Kidney capillary endothelial cell (primary cell): ENCODE measurements around the gene FAM81B.

Source experiments
- DNase-seq: peaks from one replicate; pipeline ENCODE4 v3.0.0-alpha.2; 2018; ENCODE audit warnings: low spot score

Gene FAM81B

DNA sequence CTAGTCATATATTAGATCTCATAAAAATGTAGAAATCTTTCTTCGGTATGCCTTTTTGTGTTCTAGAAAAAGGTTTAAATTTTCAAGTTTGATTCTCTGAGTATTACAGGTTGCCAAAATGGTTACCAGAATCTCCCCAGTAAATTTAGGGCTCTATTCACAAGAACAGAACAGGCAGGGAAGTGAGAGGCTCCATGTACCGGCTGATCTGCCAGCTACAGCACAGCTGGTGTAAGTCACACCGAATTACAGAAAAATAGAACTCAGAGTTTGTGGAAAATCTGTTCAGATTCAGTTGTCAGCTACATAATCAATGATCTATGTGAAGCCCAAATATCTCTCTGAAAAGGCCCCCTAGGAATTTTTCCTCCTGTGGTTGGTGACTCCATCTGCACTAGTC is 10.5 kb downstream of the FAM81B start:
- no peak for DNase-seq

DNA sequence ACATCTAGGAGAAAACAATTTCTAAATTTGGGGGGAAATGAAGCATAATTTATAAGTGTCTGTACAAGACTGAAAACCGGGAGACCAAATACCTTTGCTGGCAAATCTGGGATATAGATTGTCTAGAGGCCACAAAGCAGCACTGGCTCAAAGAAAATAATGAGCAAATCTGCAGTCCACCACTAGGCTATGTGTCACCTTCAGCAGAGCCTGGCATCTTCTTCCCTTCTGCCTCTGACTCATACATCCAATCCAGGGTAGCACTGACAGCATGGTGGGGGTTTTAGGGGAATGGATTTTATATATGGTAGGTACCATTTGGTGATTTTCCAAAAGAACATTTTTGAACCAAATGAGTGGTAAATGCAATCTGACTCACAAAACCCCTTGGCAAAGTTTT is 12.8 kb downstream of the FAM81B start:
- no peak for DNase-seq

DNA sequence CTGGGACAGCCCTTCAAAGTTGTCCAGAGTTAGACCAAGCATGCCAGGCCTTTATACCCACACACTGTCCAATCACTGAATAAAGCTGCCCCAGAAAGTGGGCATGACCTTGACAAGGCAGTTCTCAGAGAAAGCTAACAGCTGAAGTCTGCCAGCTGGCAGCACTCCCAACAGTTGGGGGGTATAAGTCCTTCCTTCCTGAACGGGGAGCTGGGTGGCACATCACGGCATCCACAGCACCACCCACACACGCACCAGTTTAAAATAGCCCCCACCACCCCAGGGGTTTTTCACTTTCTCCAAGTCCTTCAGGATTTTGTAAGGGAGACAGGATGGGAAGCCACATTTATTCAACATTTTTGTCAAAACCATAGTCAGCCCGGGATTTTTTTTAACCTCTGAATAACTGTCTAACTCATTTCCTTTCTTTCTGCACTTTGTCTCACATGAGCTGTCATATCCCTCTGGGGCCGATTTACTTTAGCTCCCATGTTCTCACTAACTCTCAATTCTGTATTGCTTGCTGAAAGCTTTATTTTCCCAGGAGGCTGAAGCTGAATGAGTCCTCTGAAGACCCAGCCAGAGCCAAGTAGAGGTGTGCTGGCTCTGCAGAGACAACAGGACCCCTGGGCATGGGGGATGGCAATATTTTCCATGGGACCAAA is 15.4 kb downstream of the FAM81B start:
- DNase-seq: peak; percentile 69

DNA sequence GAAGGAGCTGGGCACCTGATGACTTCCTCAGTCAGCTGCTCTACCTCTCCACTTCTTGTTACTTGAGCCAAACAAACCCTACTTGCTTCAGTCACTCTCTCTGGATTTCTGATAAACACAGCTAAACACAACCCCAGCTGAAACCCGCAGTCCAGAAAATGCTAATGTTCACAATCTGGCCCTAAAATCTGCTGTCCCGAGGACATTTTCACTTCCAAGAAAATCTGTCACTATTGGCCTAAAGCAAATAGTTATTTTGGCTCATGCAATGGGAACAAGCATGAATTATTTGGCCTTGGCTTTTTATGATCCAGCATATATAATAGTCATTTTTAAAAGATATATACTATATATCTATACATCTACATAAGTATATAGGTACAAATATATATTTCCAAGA is 19.1 kb downstream of the FAM81B start:
- no peak for DNase-seq

DNA sequence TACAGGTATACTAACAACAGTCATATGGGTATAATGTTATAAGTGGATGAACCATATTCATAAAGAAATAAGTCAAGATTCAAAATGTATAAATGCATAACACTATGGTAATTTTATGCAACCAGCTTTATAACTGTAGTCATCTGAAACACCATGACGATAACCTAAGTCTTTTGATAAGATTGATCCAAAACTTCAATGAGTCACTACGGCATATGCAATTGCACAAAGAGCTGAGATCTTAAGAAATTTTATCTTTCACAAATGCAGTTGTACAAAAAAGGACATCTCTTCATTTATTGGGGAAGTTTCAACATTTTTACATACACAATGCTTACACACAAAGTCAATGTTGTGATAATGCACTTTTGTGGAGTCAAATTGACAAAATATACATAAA is 20.3 kb downstream of the FAM81B start:
- no peak for DNase-seq

DNA sequence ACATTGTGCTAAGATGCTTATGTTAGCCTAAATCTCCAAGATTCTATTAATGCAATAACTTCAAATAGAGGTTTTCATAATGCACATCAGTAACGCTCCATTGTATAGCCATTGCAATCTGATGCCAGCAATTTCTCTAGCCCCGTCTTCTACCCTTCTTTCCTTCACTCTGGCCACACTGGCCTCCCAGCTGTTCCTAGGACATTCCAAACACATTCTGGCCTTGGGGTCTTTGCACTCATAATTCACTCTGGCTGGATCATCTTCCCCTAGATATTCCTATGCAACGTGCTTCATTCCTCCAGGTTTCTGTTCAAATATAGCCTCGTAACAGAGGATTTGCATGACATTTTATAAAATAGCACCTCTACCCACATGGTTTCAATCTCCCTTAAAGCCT is 23.3 kb downstream of the FAM81B start:
- no peak for DNase-seq

DNA sequence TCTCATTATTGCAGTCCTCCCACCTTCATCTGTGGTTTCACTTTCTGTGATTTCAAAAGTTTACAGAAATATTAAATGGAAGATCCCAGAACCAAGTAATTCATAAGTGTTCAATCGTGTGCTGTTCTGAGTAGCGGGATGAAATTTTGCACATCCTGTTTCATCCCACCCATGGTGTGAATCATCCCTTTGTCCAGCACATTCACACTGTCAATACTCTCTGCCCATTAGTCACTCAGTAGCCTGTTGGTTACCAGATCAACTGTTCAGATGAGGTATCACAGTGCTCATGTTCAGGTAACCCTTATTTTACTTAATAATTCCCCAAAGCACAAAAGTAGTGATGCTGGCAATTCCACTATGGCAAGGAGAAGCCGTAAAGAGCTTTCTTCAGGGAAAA is 26.8 kb downstream of the FAM81B start:
- DNase-seq: no peak

DNA sequence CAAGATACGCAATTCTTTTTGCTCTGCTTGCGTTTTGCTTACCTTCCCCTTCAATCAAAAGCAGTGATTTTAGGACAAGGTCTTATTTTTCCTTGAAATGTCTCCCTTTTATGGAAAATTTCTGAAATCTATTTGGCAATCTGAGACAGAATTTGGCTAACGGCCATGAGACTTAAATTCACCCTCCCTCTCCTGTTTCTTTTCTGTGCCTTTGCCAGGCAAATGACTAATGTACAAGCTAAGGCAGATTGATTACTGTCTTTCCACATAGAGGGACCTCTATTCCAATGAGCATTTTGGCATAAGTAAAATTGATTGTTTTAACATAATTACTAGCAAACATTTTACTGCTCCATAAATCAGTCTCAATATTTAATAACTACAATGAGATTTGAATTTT is 31.7 kb downstream of the FAM81B start:
- DNase-seq: no peak

DNA sequence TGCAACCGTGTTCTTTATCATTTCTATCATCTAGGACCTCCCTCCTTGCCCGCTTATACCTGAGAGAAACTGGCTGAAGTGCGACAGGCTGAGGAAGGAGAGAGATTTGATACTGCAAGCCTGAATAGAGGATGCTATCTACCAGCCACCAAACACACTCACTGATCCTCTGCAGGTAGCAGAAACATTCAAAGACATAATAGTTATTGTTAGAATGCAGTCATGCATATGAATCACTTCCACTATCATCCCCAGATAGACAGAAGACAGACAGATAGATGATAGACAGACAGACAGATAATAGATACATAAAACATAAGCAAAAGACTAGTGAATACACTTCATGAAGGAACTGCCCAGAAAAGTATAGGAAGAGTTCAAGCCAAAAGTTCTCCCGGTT is 32.9 kb downstream of the FAM81B start:
- DNase-seq: no peak

DNA sequence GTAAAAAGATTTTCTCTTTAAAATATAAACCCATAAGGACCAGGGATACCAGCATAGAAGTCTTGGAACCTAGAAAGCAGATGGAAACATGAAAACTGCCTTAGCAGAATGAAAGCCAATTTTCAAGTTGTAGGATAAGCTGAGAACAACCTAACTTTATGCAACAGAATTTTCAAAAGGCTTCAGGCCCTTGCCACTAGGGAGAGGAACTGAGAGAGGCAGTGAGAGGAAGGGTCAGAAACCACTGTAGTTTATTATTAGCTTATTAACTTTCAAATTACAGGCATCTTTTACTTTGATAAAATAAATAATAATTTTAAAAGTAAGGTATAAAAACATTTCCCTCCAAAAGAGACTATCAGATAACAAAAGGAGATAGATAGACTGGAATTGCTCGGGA is 33.4 kb downstream of the FAM81B start:
- no peak for DNase-seq

DNA sequence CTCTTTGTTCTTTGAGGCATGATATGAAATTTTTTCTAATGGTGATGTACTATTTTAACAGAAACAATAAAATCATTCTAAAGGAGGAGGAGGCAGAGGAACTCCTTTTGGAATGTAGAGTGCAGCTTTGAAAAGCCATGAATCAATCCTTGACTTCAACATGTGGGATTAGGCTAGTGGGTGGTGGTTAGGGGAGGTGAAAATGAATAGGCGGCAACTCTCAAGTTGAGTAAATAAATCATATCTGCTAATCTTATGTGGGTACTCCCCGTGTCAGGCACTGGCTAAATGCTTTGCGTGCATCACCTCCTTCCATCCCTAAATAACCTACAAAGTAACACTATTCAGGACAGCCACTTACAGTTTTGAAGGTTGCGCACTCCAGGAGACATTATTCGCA is 35.1 kb downstream of the FAM81B start:
- no peak for DNase-seq

DNA sequence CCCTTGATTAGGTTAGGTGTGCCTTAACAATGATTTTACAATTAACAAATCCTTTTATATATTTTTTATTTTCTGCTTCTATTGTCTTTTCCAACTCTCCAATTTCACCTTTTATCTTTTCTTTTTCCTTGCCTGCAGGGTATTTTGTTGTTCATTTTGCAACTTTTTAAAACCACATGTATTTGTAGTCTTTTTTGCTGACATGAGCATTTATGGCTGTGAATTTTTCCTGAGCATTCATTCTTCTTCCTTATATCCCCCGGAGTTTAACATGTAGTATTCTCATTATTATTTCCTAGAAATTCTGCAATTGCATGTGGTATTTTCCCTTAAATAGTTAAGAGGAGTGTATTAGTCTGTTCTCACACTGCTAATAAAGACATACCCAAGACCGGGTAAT is 41.6 kb downstream of the FAM81B start:
- no peak for DNase-seq

DNA sequence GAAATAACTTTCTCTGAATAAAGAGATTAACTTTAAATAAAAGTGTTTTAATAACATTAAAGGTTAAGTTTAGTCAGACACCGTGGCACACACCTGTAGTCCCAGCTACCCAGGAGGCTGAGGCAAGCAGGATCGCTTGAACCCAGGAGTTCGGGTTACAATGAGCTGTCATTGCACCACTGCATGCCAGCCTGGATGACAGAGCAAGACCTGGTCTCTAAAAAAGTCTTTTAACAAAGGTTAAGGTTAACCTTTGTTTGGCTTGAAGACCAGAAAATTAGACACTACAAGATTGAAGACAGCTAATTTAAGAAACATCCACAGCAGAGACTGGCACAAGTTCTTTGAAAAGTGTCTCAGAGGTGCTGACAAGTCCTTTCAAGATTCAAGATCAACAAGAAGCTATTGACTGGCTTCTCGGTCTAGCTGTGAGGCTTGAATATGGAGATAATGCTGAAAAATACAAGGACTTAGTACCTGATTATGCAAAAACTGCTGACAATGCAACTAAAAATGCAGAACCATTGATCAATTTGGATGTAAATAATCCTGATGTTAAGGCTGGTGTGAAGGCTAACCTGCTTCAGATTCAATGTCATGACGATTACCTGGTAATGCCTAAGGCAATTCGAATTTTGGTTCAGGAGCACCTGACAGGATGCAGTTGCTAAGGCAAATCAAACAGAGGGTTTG is 48.8 kb downstream of the FAM81B start:
- DNase-seq: no peak

DNA sequence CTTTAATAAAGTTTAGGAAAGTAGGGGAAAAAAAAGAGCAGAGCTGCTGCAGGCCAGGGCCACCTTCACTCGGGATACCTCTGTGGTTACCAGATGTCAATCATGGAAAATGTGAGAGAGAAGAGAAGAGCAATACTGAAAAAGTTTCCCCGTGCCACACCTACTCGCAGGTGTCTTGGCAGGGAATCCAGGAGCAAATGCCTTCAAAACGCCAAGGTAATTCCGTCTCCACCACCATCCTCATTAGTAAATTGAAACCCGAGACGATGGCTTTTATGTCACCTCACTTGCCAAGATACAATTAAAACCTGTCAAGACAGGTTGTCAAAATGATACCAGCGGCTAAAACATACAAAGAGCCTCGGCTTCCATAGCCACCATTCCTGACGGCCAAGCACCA is 49.7 kb downstream of the FAM81B start:
- no peak for DNase-seq

DNA sequence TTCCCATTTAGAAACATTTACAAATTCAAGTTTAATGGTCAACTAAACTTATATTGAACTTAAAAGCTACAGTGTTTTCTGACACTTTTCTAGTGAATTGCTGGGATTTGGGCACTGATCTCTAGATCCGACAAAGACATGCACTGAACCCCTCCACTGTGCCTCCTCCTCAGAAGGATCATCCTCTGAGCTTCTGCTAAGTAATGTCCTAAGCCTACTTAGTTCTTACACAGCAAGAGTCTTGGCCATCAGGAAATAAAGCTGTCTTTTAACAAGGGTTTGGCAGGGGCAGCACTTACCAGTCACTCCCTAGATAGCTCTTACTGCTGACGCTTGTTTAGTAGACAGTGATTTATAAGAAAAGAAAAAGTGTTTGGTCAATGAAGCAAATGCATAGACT is 50.5 kb downstream of the FAM81B start:
- no peak for DNase-seq

DNA sequence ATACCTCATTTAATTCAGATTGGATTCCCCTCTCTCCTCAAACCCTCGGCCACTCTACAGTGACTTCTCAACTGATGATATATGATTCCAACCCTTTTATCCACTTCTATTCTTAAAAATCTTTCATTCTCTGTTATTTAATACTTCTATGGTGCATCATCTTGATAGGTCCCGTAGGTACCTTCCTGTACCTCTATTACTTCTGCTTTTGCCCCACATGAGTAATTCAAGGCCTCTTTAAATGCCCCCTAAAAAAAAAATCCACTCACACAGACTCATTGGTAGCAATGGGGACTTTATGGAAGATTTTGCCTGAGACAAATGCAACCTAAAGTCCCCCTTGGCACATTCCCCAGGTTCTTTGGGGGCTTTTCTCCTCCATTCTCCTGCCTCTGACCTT is 54.3 kb downstream of the FAM81B start:
- no peak for DNase-seq

DNA sequence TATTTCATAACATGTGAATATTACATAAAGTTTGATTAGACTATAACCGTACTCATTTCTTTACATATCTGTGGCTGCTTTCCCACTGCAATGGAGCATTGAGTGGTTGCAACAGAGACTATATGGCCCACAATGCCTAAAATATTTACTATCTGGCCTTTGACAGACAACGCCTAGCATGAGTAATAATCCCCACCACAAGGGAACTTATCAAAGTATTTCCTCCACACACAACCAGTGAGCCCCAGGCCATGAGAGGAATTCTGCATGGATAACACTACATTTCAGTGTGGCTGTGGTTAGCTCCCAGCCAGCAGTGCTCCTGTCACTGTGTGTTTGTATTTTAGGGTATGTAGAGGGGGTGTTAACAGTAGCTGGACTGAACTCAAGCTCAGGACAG is 54.8 kb downstream of the FAM81B start:
- DNase-seq: no peak

DNA sequence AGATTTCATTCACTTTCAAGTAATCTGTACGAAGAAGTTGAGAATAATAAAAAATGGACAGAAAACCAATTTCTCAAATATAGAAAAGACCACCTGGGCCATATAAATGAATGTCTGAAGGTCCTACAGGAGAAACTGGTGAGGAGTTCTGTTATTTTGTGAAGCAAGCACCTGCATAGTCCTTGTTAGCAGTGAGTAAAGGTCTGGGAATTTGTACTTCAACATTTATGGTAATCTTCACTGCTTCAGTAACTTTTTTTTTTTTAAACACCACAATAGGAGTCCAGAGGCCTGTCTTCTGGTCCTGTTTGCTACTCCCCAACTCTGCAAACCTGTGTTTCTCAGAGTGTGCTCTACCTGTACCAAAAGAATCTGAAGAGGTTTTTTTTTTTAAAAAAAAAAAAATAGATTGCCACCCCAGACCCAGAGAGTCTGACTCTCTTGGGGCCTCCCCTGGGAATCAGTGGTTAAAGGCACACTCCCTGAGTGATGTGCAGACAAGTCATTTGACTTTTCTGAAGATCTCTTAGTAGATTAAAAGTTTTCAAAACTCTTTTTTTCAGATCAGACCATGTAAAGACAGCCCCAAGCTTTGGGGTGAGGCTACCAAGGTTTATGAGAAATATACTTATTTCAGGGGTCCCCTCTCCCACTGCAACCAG is 55.5 kb downstream of the FAM81B start:
- no peak for DNase-seq

DNA sequence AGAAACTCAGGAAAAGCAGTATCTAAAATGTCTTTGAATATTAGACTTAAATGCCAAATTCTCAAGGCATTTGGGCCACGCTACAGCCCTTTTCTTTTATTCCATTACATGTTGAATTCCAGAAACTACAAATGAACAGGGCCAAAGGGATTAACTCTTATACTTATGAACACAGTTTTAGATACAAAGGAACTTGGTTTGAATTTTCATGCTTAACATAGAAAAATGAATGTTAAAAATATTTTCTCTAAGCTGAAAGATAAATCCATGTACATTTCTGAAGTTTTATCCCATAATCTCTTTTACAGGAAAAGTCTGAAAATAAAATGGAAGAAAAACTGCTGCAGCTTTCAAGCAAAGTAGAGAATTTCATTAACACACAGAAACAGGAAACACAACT is 56.8 kb downstream of the FAM81B start:
- no peak for DNase-seq

DNA sequence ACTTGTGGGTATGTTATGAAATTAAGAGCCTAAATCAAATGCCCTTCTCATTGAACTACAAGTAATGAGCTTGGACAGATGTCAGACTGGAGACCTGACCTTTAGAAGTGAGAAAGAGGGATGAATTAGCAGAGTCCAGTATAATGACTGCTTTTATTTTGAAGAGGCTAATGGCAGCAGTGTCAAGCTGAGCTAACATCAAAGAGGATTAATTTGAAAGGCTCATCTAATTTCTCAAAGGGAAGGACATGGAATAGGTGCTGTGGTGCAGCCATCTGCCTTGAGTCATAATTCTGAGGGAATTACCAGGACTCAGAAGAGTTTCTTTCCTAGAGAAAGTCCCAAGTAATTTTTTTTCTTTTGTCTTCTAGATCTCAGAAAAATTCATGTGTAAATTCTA is 57.6 kb downstream of the FAM81B start:
- DNase-seq: no peak

DNA sequence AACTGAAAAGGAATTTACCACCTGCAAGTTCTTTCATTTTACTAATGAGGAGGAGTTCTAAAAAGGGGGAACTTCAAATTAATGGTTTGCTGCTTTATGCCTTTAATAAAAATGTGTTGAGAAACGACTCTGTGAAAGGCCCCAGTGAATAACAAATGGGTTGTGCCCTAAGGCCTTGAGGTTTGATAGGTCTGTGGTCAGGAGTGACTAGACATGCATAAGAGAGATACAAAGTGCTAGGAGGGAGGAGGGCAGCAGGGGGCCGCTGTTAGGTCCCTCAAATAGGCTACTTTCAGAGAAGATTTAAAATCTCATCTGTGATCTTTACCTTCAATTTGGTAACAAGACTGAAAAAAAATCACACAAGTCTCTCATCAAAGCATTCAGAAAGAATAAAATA is 58.3 kb downstream of the FAM81B start:
- DNase-seq: no peak

DNA sequence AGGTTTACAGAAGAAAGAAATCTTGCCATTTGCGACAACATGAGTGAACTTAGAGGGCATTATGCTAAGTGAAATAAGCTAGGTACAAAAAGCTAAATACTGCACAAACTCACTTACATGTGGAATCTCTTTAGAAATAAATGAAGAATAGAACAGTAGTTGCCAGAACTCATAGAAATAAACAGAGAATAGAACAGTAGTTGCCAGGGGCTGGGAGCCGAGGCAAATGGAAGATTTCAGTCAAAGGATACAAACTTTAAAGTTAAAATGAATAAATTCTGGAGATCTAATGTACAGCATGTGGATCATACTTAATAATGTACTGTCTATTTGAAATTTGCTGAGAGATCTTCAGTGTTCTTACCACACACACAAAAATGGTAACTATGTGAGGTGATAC is 63.4 kb downstream of the FAM81B start:
- no peak for DNase-seq

DNA sequence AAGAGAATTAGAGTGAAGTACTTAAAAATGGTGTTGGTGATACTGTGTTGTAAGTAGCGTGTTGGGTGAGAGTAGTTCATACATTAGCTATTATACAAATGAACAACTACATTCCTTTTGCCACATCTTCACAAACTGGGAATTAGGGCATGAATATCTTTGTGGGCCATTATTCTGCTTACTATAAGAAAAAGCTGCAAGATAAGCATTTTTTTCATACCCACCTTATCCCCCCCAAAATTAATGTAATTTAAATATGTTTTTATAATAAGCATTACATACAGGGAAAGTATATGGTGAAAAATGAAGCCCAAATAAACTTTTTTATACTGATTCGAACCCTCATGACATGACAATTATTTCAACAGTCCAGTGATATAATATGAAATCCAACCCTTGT is 69.5 kb downstream of the FAM81B start:
- no peak for DNase-seq

DNA sequence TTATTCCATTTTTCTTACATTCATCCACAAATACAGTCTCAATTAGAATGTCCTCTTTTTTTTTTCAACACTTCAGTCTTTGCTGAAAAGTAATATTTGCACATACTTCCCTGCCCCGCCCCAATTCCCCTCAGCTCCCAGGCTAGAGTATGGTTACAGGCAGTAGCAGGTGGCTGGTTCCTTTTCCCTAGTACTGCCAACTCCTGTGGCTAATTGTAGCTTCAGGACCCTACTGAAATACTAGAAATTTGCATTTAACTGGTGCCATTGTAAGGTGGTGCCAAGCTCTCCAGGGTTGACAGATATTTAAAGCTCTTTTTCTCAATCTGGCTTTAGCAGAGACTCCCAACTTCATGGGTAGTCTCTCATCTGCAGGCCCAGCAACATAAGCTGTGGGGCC is 80.3 kb downstream of the FAM81B start:
- DNase-seq: no peak
